Posterior vena cava (tissue), 2 donors: ENCODE measurements around the gene EDC3. TPM values are rescaled to one million over a fixed set of nuclear protein-coding genes. Genes with fewer than 3 reads are reported as not detected.

Experiments used
- DNase-seq: peaks from one replicate; pipeline ENCODE4 v3.0.0-alpha.2; 2020; ENCODE audit warnings: low spot score
- intact Hi-C, 2 donors: fragments of 100-400 bp; cut with DNase I; formaldehyde crosslinking; loops; one replicate each; pipeline versions ENCODE4 v1.14.1 to v1.14.2; 2022 to 2023
- total RNA-seq, 2 donors: library from RNA; stranded (reverse); fragmentation: NEBNext Ultra II Directional; extraction: Animal tissue kit (Norgen Biotek cat#: 25700); gene quantifications; one replicate each; pipeline ENCODE4 v1.2.1, GENCODE V29; 2021
- donor health status: DM: yes; HTN: yes; CAD: no.
- donor health status: DM: yes; HTN: yes; CAD: no.

EDC3 gene
- total RNA-seq, 2 donors from 2014 or later: 21.8 to 22.1 TPM

DNA sequence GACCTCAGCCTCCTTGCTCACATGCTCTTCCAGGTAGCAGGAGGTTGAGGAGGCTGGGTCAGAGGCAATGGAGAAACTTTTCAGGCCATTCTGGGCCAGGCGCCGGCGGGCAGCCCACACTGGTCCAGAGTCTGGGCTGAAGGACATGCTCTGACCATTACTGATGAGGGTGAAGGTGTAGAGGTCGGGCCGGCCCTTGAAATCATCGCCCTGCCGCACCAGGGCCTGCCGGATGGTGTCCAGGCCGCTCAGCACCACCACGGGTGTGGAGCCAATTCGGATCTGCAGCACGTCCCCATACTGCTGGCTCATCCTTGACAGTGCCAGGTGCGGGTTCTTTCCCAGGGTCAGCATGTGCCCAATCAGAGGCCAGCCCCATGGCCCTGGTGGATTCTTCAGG is 26.8 kb upstream of the EDC3 start:
- intact Hi-C loops: no loop called here
- DNase-seq: no peak

DNA sequence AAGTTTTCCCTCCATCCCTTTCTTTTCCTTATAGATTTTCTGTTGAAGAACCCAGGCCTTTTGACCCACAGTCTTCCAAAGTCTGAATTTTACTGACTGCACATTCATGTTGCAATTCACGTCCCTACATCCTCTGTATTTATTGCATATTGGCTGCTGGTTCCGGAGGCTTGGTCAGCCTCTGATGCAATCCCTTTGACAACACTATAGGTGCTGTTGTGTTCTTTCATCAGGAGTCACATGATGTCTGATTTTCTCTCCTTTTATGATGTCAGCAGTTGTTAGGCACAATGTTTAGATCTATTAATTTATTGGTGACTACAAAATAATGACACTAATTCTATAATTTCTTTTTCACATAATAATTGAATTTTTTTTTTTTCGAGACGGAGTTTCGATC is 20.8 kb upstream of the EDC3 start:
- intact Hi-C loops: no loop called here
- no peak for DNase-seq

DNA sequence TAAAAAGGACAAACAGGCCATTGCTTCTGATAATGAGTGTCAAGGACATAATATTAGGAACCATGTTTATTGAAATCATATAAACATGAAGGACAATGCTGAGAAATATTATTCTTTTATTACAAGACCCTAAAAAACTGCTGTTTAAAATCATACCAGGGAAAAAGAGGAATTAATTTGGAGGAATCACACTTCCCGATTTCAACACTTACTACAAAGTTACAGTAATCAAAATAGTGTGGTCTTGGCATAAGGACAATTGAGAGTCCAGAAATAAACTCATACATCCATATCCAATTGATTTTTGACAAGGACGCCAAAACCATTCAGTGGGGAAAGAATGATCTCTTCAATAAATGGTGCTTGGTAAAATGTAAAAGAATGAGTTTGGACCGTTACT is 16.5 kb upstream of the EDC3 start:
- no peak for DNase-seq
- intact Hi-C loops: no loop called here

DNA sequence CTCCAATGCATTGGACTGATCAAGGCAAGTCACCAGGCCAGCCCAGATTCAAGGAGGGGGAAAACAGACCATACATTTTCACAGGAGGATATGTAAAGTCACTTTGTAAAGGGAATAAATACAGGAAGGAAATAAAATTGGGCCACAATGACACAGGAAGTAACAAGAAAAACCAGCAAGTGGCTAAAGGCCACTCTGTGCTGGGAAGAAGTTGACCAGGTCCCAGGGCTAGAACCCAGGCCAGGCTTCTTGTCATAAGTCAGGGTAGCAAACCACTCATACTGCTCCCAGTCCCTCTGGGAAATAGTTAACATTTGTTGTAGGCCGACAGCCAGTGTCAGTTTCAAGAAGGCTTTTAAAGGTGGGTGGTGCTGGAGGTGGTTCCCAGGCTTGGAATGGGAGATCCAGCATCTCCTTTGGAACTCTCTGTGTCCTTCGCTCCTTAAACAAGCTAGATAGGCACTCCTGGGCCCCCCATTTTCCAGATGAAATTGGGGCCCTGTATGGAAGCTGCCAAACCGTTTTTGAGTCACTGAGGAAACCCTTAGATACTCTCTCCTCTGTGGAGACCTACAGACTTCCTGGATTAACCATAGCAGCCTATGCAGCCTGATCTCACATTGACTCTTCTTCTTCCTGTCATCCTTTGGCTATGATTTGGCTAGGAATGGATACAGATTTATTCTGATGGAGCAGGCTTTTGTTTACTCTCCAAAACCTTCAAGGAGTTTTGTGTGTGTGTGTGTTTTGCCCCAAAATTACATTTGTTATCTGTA is 14.7 kb upstream of the EDC3 start:
- no peak for DNase-seq
- intact Hi-C loops: no loop called here

DNA sequence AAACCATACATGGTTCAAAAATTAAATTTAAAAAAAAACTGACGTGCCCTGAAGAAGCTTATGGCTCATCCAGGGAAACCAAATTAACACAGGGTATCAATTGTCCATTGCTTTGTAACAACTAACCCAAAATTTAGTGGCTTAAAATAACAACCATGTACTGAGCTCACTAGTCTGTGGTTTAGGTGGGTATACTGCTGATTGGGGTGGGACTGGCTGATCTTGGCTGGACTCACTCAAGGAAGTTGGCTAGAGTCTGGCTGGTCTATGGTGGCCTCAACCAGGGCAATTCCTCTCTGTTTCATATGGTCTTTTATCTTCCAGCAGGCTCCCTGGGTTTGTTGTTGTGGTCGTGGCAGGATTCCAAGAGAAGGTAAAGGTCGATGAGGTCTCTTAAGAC is 14.1 kb upstream of the EDC3 start:
- no peak for DNase-seq
- intact Hi-C loops: no loop called here

DNA sequence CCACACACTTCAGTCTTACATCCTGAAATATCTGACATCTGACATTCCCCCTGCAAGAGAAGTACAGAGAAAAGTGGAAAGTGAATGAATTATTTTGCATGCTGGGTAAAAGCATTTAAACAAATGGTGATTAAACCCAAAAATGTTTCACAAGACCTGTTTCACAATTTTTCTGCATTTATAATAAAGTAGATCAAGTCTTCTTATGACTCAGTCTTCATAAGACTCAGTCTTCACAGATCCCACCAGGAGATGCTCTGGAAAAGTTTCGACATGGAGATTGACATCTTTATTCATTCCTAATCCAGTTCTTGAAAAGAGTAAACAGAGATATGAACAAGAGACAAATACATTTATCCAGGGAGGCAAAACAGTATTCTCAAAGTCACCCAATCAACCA is 13.2 kb upstream of the EDC3 start:
- DNase-seq: no peak

DNA sequence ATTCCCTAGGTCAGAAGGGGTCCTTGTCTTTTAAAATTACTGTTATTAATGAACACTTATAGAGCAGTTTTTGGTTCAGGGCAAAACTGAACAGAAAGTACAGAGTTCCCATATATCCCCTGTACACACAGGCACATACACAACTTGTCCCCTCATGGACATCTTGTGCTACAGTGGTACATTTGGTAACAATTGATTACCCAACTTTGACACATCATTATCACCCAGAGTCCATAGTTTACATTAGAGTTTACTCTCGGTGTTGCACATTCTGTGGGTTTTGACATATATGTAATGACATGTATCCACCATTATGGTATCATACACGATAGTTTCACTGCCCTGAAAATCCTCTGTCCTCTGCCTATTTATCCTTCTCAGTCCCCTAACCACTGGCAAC is 984 bp upstream of the EDC3 start:
- DNase-seq: no peak
- intact Hi-C loops: no loop called here

More for the DNA sequence above, 13.2 kb upstream of the EDC3 start:
- intact Hi-C loops: no loop called here

DNA sequence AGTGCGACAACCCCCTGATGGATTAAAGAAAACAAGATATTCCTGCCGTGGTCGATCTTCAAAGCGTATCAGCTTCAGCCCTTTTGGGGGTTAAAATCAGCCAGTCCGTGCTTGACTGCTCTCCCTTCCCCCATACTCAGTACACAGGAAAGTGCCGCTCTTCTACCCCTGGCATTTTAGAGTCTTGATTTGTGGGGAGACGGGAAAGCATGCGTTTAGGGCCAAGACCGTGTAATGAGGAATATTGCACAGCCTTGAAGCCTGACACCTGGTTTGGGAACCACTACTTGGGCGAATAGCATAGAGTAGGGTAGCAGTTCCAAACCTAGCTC is 540 bp upstream of the EDC3 start:
- no peak for DNase-seq

DNA sequence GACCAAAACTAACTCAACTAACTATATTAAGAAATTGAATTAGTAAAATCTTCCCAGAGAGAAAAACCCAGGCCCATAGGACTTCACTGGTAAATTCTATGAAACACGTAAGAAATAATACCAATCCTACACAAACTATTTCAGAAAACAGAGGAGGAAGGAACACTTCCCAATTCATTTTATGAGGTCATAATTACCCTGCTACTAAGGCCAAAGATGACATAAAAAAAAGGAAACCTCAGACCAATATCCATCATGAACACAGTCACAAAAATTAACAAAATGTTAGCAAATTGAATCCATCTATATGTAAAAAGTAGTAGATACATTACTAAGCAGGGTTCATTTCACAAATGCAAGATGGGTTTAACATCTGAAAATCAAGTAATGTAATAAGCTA is 3.5 kb downstream of the EDC3 start:
- intact Hi-C loops: no loop called here
- no peak for DNase-seq

More for the DNA sequence above, 540 bp upstream of the EDC3 start:
- intact Hi-C loops: no loop called here

DNA sequence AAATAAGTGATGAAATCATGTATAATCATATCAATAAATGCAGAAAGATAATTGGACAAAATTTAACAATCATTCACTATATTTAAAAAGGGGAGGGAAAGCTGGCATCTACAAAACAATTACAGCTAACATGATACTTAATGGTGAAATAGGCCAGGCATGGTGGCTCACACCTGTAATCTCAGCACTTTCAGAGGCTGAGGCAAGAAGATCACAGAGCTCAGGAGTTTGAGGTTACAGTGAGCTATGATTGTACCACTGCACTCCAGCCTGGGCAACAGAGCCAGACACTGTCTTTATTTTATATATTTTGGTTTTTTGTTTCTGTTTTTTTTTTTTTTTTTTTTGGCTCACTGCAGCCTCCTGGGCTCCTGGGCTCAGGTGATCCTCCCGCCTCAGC is 12.1 kb downstream of the EDC3 start:
- intact Hi-C loops: no loop called here
- DNase-seq: no peak

DNA sequence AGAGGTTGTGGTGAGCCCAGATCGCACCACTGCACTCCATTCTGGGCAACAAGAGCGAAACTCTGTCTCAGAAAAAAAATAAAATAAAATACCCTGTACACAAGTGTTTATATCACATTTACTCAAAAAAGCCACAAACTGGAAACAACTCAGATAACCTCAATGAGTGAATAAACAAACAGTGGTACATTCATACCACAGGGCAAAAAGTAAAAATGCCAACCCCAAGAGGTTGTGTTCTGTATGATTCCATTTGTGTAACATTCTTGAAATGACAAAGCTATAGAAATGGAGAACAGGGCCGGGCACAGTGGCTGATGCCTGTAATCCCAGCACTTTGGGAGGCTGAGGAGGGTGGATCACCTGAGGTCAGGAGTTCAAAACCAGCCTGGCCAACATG is 12.9 kb downstream of the EDC3 start:
- intact Hi-C loops: no loop called here
- DNase-seq: no peak

DNA sequence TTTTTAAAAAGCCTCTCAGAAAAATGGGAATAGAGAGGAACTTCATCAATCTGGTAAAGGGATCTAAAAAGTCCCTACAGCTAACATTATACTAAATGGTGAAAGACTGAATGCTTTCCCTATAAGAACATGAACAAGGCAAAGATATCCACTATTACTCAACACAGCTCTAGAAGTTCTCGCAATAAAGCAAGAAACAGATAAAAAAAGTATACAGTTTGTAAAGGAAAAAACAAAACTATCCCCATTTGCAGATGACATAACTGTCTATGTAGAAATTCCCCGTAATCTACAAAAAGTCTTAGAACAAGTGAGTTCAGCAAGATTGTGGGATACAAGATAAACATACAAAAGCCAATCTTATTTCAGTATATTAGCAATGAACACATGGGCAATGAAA is 15.4 kb downstream of the EDC3 start:
- no peak for DNase-seq
- intact Hi-C loops: no loop called here

DNA sequence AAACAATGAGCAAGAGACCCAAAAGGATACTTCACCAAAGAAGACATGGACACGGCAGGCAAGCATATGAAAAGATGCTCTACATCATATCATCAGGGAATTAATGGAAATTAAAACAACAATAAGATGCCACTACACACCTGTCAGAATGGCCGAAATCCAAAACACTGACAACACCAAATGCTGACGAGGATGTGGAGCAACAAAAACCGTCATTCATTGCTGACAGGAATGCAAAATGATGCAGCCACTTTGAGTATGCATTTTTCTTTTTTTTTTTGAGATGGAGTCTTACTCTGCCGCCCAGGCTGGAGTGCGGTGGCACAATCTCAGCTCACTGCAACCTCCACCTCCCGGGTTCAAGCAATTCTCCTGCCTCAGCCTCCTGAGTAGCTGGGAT is 19.0 kb downstream of the EDC3 start:
- intact Hi-C loops: no loop called here
- DNase-seq: no peak

DNA sequence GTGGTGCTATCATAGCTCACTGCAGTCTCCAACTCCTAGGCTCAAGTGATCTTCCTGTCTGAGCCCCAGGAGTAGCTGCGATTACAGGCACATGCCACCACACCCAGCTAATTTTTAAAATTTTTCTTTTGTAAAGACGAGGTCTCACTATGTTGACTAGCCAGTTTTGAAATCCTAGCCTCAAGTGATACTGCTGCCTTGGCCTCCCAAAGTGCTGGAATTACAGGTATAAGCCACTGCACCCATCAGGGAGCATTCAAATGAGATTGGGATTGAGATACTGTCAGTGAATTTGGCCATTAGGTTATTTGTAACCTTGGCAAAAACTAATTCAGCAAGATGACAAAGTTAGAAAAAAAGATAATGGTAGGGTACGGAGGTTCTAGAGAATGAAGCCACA is 21.7 kb downstream of the EDC3 start:
- no peak for DNase-seq

DNA sequence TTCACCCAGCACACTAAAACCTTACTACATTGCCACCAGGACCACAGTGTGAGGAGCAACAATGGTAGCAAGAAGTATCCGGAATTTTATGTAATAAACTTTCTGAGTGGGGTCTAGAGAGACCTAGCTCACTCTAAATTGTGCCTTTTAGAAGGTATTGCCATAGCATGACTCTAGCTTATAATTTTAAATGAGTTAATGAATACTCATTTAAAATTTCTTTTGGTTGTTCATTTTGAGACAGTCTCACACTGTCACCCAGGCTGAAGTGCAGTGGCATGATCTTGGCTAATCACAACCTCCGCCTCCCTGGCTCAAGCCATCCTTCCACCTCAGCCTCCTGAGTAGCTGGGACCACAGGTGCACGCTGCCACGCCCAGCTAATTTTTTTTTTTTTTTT is 26.2 kb downstream of the EDC3 start:
- intact Hi-C loops: no loop called here
- DNase-seq: no peak

More for the DNA sequence above, 21.7 kb downstream of the EDC3 start:
- intact Hi-C loops: no loop called here

DNA sequence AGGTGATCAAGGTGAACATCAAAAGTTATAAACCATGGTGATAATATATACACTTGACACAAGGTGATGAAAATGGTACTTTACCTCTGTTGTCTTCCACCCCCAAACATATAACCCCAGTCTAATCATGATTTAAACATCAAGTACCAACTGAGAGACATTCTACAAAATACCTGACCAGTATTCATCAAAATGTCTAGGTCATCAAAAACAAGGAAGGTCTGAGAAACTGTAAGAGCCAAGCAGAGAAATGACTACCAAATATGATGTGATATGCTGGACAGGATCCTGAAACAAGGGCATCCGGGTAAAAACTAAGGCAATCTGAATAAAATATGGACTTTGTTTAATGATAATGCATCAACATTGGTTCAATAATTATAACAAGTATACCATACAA is 27.8 kb downstream of the EDC3 start:
- intact Hi-C loops: no loop called here

DNA sequence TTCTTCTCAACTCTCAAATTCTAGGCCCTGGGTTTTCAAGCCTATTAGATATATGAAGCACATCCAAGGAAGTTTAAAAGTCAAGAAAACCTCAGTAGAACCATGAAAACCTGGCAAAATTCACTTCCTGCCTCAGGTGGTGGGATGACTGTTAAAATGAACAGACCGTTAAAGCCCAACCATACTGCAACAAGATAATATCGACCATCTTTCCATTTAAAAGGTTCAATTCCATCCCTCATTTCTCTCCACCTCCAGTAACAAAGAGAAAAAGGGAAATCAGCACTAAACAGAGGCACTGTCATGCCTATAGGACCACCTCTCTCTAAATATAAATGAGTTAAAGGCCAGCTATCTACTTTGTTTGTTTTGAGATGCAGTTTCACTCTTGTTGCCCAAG is 31.2 kb downstream of the EDC3 start:
- intact Hi-C loops: no loop called here
- no peak for DNase-seq

More for the DNA sequence above, 27.8 kb downstream of the EDC3 start:
- no peak for DNase-seq

DNA sequence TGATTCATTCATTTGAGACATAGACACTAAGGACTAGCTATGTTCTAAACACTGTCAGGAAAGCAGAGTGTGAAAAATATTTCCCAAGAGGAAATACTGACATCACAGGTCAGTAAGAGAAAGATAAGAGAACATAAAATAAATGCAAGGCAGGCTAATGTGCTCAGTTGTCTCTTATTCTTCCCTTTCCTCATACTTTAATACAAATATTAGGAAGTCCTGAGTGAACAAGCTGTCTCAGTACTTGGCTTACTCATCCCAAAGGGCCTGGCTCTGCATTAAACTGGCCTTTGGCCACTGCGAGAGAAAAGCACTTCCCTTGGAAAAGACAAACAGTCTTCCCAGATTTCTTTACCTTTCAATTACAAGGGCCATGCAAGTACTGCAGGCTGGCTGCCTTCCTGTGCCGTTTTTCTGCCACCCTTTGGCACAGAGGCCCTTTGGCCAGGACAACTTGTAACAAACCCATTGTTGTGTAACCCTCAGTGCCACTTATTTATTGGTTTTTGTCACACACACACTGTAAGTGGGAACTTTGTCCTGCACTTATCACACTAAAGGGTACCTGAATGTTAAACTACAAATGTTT is 31.7 kb downstream of the EDC3 start:
- intact Hi-C loops: no loop called here

DNA sequence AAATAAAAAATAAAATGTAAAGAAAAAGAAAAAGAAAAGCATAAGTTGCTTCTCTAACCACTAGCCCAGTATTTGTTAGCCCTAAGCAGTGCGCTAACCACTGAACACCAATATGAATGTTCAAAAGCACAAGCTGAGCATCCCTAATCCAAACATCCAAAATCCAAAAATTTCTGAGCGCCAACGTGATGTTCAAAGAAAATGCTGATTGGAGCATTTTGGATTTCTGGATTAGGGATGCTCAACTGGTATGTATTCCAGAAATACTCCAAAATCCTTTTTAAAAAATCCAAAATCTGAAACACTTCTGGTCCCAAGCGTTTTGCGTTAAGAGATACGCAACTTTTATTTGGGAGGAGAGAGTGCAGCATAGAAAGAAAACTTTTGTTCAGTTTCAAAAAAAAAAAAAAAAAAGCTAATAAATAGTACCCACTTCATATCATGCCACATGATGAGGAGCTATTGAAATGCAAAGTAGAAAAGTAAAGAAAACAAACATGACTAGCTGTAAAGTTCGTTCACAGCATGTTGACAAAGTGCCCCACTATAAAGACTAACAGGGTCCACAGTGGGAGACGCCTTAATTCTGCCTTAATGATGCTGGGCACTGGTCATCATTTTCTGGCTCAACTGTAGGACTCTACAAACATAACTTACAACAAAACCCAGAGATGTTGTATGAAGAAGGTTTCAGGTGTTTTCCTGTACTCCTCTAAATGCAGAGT is 32.4 kb downstream of the EDC3 start:
- no peak for DNase-seq
- intact Hi-C loops: no loop called here

More for the DNA sequence above, 31.7 kb downstream of the EDC3 start:
- no peak for DNase-seq

DNA sequence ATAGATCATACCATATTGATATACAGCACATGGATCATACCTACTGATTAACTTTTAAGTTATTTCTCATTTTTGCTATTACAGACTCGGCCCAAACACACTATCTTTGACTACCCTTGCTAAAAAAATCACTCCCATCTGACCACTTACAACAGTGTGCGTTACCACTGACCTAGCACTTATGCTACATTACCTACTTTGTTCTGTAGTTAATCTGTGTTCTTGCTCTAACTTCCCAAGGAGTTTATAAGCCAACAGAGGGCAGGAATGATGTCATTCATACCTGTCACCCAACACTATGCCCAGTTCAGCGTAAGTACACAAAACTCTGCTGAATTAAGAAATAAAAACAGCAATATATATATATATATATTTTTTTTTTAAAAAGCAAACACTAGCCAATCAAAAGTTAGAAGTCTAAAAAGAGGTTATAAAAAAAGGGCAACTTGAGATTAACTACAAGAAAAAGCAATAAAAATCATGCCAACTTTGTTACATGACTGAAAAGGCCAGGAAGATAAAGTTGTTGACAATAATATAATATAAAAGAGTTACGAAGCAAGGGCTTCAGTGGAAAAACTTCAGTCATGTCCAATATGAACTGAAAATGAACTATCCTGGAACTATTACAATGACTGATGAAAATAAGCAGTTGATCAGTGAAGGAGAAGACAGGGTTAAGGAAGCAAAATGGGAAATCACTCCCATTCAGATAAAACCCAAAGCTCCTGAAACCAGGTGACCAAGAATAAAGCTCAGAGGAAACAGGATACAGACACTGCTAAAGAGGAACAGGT is 33.6 kb downstream of the EDC3 start:
- DNase-seq: no peak
- intact Hi-C loops: no loop called here
